Activated T-helper 1 cell treated with anti-CD3 and anti-CD28 coated beads, Interleukin-2, amount 50 U/mL, for 16 hours (primary cell): ENCODE results near the gene NUDT19.
"Not testable (repeated sequence)": the region's sequence is repeated elsewhere in the genome, so short reads cannot be mapped to it uniquely, and the experiment has no call there.

Experiments
- DNase-seq, 2 donors: peaks; one replicate each; pipeline ENCODE4 v3.0.0-alpha.2; 2020; ENCODE audit warnings: low read depth in 1 of 2, low spot score in 1 of 2

Gene NUDT19

DNA sequence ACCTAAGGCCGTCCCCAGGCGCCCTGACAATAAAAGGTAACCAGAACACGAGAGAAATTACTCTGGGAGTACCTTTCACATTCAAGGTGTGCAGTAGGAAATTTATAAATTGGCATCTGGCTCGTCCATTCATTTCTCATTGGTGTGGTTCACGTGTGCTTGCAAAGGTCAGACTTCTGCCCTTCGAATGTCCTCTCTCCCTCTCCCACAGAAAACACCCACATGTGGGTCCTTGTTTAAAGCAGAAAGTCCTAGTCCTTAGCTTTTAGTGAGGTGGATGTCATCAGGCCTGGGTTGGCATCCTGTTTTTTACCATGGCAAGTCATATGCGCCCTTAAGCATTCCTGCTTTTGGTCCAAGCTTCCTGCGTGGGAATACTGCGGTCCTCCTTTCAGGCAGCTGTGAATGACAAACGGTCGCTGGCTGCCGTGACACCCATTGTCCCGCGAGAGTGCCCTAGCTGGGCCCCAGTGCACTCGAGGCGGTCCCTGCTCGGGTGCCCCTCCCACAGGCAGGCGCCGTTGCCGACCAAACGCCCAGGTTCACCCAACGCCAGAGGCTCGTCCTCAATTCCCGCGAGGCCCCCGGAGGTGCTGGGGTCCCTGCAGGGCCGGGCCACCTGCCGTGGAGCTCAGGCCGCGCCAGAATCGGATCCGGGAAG lies at the start of gene NUDT19:
Gene NUDT19 (plus strand): TSS at position 531 of the 661 bp plus-strand sequence. CDS start 140 bp downstream, outside the sequence.
- DNase-seq, result peak; percentile 56 to 65

- DNase-seq, result peak; percentile 24 to 41
These were observed 48.9 kb upstream of the NUDT19 start for GRCh38 chr19:32642771-32643170.

DNA sequence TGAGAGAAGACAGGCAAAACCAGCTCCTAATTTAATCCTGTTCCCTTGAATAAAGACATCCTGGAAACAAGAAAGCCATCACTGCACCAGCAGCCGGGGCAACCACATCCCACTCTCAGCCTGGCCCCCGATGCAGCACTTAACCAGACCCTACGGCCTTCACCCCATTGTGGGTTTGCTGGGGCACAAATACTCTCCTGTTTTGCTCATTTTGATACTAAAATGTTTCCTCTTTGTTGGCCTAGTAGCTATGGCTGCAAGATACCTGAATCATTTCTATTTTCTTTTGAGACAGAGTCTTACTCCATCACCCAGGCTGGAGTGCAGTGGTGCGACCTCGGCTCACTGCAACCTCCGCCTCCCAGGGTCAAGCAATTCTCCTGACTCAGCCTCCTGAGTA lies 45.1 kb upstream of the NUDT19 start:
- no peak for DNase-seq

- no peak for DNase-seq
These were observed 44.3 kb upstream of the NUDT19 start for GRCh38 chr19:32647361-32647760.

DNA sequence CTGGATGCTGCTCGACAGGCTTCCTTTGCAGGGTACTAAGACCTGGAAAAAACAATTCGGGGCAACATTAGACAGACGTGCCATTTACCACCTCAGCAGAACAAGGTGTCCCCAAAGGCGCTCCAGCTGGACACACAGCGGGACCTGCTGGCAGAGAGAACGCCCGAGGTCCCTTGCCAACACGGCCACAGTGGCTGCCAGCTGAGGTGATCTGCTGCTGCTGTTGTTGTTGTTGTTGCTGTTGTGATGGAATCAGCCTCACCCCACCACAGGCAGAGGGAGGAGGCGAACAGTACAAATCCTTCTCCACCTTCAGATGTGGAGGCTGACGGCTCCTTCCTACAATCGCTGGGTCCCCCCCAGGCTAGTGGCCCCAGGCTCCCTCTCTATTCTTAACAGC lies 41.9 kb upstream of the NUDT19 start:
- no peak for DNase-seq

- DNase-seq, result no peak
These were observed 41.0 kb upstream of the NUDT19 start for GRCh38 chr19:32650671-32651070.

DNA sequence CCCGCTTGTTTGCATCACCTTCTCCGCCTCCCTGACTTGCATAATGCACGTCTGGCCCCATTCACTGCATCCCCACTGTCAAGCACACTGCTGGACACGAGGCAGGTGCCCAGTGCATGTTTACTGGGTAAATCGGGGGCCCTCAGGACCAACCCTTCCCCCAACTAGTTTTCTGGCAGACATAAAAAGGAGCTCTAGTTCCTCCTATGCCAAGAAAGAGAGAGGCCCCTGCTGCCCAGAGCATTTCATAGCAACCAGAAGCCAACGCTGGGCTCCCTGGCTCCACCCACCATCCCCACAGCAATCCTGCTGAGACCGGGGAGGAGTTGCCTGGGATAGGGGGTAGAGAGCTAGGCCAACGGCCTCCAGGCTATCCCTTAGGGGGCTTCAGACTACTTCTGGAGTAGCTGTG lies 39.9 kb upstream of the NUDT19 start:
- no peak for DNase-seq

GRCh38 chr19:32652331-32652730 lies 39.3 kb upstream of the NUDT19 start:
- DNase-seq, result not testable (repeated sequence)

GRCh38 chr19:32652894-32653598 lies 38.6 kb upstream of the NUDT19 start:
- DNase-seq, result no peak

GRCh38 chr19:32653599-32653915 lies 38.1 kb upstream of the NUDT19 start:
- DNase-seq, result no peak

GRCh38 chr19:32656379-32656778 lies 35.2 kb upstream of the NUDT19 start:
- DNase-seq, result not testable (repeated sequence)

DNA sequence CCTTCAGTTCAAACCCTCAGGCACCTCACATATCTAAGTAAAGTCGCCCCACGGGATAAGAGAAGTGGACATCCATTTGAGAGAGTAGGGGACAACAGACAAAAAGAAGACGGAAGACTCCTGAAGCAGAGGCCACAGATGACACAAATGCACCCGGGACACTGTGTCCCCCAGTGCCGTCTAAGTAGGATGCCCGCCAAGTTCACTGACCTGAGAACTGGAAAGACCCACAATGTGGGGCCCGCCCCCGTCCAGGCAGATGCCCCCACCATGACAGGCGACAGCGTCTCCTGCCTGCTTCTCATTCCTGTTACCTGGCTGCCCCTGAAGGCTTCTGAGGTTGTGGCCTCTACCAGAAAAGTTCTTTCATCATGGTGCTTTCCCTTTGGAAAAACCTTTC lies 33.5 kb upstream of the NUDT19 start:
- no peak for DNase-seq

GRCh38 chr19:32658527-32658926 lies 33.1 kb upstream of the NUDT19 start:
- DNase-seq, result no peak

DNA sequence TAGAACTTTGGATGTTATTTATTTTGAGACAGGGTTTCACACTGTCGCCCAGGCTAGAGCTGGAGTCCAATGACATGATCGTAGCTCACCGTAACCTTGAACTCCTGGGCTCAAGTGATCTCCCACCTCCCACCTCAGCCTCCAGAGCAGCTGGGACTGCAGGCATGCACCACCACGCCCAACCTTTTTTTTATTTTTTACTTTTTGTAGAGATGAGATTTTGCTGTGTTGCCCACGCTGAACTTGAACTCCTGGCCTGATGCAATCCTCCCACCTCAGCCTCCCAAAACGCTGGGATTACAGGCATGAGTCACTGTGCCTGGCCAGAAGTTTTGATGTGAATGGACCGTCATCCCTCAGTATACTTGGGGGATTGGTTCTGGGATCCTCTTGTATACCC lies 30.3 kb upstream of the NUDT19 start:
- DNase-seq, result no peak

GRCh38 chr19:32662186-32662585 lies 29.4 kb upstream of the NUDT19 start:
- no peak for DNase-seq

GRCh38 chr19:32666084-32666483 lies 25.5 kb upstream of the NUDT19 start:
- no peak for DNase-seq

DNA sequence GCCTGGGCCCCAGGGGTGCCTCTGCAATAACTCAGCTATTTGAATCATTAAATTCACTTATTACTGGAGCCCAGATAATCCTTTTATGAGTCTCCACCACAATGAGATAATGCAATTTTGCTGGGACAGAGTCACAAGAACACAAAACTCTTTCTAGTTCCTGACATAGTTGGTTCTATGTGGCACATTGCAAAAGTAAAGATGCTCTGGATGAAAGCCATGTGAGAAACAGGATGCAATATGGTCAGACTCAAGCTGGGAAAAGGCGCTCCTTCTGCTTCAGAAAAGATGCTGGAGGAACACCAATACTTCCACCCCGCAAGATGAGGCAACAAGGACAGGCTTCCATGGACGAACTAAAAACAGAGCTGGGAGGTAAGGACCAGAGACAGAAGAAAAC lies 22.3 kb upstream of the NUDT19 start:
- no peak for DNase-seq

GRCh38 chr19:32671883-32672593 lies 19.6 kb upstream of the NUDT19 start:
- no peak for DNase-seq

DNA sequence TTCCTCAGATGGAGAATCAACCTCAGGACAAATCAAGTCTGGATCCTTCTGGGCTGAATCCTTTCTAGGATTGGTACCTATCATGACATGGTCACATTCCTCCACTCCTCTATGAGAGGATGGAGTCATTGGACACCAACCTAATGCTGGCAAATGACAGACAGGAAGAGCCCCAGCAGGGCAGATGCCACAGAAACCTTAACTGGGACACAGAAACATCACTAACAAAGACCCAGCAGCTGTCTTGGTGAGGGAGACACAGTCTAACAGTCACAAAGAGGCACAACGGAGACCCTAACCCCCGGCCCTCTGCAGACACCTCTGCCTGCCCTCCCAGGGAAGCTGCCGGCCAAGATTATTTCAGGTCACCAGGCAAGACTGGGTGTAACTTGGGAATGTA lies 18.8 kb upstream of the NUDT19 start:
- DNase-seq, result no peak

DNA sequence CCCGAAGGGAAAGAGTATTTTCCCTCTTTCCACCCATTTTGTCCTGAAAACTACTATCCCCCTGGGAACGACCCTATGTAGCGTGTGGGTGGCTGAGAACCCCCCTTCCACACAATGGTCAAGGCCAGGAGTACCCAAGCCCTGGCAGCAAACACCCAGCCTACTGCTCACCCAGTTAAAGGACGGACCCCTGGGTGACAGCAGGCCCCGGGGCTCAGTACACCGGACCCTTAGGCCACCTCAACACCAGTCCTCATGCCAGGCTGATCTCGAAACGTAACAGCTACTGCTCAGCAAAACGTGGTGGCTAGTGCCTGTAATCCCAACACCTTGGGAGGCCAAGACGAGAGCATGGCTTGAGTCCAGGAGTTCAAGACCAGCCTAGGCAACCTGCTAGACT lies 18.0 kb upstream of the NUDT19 start:
- DNase-seq, result no peak

DNA sequence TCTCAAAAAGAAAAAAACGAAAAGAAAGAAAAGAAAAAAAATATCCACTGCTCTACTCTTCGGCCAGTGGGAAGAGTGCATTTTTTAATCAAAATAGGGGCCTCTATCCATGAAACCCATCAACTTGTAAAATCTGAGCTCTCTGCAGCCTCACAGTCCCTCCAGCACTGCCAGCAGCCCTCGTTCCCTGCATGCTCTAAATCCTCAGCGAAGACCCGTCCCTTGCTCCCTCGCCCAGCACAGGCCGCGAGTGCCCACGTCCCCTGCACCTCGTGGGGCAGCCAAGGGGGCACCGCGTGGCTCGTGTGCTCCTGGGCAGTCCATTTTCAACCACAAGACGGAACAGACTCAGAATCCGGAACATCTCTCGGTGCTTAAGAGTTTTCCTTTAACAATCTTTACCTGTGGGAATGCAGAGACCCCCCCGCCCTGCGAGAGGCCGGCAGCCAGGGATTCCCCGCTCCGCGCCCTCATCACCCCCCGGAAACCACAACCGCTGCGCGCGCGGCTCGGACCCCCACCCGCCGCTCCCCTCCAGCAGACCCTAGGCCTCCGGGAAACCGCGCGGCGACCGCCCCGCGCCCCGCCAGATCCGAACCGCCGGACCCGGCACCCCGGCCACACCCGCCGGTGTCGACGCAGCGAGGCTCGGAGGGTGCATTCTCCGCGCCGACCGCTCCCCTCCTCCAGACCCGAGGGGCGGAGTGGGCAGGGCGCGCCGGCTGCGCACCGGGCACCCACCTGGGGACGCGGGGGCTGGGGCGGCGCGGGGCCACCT lies 17.3 kb upstream of the NUDT19 start:
- DNase-seq, result no peak
